SJSA1 (cell line): ENCODE measurements around the gene KCNG2. TPM values are rescaled to one million over a fixed set of nuclear protein-coding genes. Genes with fewer than 3 reads are reported as not detected.

Experiments
- DNase-seq, 2 experiments: peaks; one replicate each; pipeline ENCODE4 v3.0.0-alpha.2; 2015 to 2020; ENCODE audit warnings: low spot score in 2 of 2, low read depth in 1 of 2
- H3K27ac ChIP-seq: fragments of 250-450 bp; sonication (Bioruptor Pico); 2 replicates; pipeline ENCODE4 v1.5.1; 2020; ENCODE audit warnings: mild to moderate bottlenecking, moderate library complexity
- H3K27me3 ChIP-seq: fragments of 250-450 bp; sonication (Bioruptor Pico); replicated peaks from 2 replicates; pipeline ENCODE4 v1.5.1; 2020; ENCODE audit warnings: mild to moderate bottlenecking, moderate library complexity
- H3K36me3 ChIP-seq: fragments of 250-450 bp; sonication (Bioruptor Pico); 2 replicates; pipeline ENCODE4 v1.5.1; 2020; ENCODE audit warnings: mild to moderate bottlenecking
- H3K4me1 ChIP-seq: fragments of 250-450 bp; sonication (Bioruptor Pico); replicated peaks from 2 replicates; pipeline ENCODE4 v1.6.1; 2021; ENCODE audit warnings: mild to moderate bottlenecking
- H3K4me3 ChIP-seq: fragments of 250-450 bp; sonication (Bioruptor Pico); 2 replicates; pipeline ENCODE4 v1.5.1; 2020; ENCODE audit warnings: mild to moderate bottlenecking
- H3K9me3 ChIP-seq: fragments of 250-450 bp; sonication (Bioruptor Pico); replicated peaks from 2 replicates; pipeline ENCODE4 v1.5.1; 2020; ENCODE audit warnings: mild to moderate bottlenecking
- total RNA-seq: library from RNA; depleted of rRNA; stranded (reverse); fragments of >200 nt; shearing (Covaris generic); gene quantifications from 2 replicates; pipeline ENCODE4 v1.2.3, GENCODE V29; 2014

KCNG2 gene
- total RNA-seq, 1 experiment from 2014 or later = not detected

- peaks cover 5% of the 10 kb centered on the region; the same call in 1 of the 2 replicates for H3K27me3 ChIP-seq
- H3K4me3 ChIP-seq = no peak overlapping the region
- 0 out of 2 replicates have a peak, but pooled peaks cover 3% of the 10 kb centered on the region for H3K4me1 ChIP-seq
- DNase-seq = no peak
- H3K36me3 ChIP-seq = peaks cover 23% of the 10 kb centered on the region
- H3K9me3 ChIP-seq = no peaks in the 10 kb centered on the region
- H3K27ac ChIP-seq = no peak overlapping the region
Observed at GRCh38 chr18:79756826-79757225, 40.9 kb upstream of the KCNG2 start.

GRCh38 chr18:79760348-79760747 lies 37.4 kb upstream of the KCNG2 start:
- Histone ChIP-seq H3K4me3 (no peak overlapping the region), H3K4me1 (0 out of 2 replicates have a peak, but pooled peaks cover 3% of the 10 kb centered on the region), H3K27ac (no peak overlapping the region), H3K36me3 (peaks cover 3% of the 10 kb centered on the region; the same call in 1 of the 2 replicates), H3K9me3 (no peaks in the 10 kb centered on the region; the same call in 1 of the 2 replicates), H3K27me3 (peaks cover 5% of the 10 kb centered on the region; the same call in 1 of the 2 replicates)
- no peak for DNase-seq

GRCh38 chr18:79760881-79761280 lies 36.9 kb upstream of the KCNG2 start:
- Histone ChIP-seq H3K4me3 (no peak overlapping the region), H3K9me3 (no peaks in the 10 kb centered on the region; the same call in 1 of the 2 replicates), H3K27me3 (peaks cover 5% of the 10 kb centered on the region; the same call in 1 of the 2 replicates), H3K4me1 (0 out of 2 replicates have a peak, but pooled peaks cover 3% of the 10 kb centered on the region), H3K27ac (no peak overlapping the region), H3K36me3 (0 out of 2 replicates have a peak, but pooled peaks cover 2% of the 10 kb centered on the region)
- DNase-seq = no peak

- H3K27me3 ChIP-seq = peaks cover 2% of the 10 kb centered on the region
- DNase-seq = no peak
- no peak overlapping the region for H3K4me3 ChIP-seq
- no peaks in the 10 kb centered on the region; the same call in 1 of the 2 replicates for H3K9me3 ChIP-seq
- no peak overlapping the region for H3K27ac ChIP-seq
- H3K36me3 ChIP-seq = no peaks in the 10 kb centered on the region
- no peaks in the 10 kb centered on the region for H3K4me1 ChIP-seq
Observed at GRCh38 chr18:79763407-79763806, 34.3 kb upstream of the KCNG2 start.

GRCh38 chr18:79764131-79764530 lies 33.6 kb upstream of the KCNG2 start:
- Histone ChIP-seq H3K36me3 (no peaks in the 10 kb centered on the region), H3K27ac (no peak overlapping the region), H3K9me3 (no peaks in the 10 kb centered on the region; the same call in 1 of the 2 replicates)

GRCh38 chr18:79765491-79766245 lies 32.1 kb upstream of the KCNG2 start:
- Histone ChIP-seq H3K4me3 (no peak overlapping the region), H3K27me3 (no peaks in the 10 kb centered on the region; the same call in 1 of the 2 replicates), H3K27ac (no peak overlapping the region), H3K4me1 (no peaks in the 10 kb centered on the region), H3K36me3 (no peaks in the 10 kb centered on the region), H3K9me3 (no peaks in the 10 kb centered on the region; the same call in 1 of the 2 replicates)
- no peak for DNase-seq

More at GRCh38 chr18:79764131-79764530, 33.6 kb upstream of the KCNG2 start:
- Histone ChIP-seq H3K4me3 (no peak overlapping the region), H3K27me3 (no peaks in the 10 kb centered on the region; the same call in 1 of the 2 replicates), H3K4me1 (no peaks in the 10 kb centered on the region)
- DNase-seq = no peak

GRCh38 chr18:79766308-79766707 lies 31.4 kb upstream of the KCNG2 start:
- Histone ChIP-seq H3K27ac (no peak overlapping the region), H3K4me3 (no peak overlapping the region), H3K9me3 (no peaks in the 10 kb centered on the region; the same call in 1 of the 2 replicates), H3K27me3 (no peaks in the 10 kb centered on the region; the same call in 1 of the 2 replicates), H3K36me3 (no peaks in the 10 kb centered on the region), H3K4me1 (no peaks in the 10 kb centered on the region)
- no peak for DNase-seq

- no peaks in the 10 kb centered on the region for H3K36me3 ChIP-seq
- no peak for DNase-seq
- H3K4me1 ChIP-seq = no peaks in the 10 kb centered on the region
Observed at GRCh38 chr18:79768745-79769144, 29.0 kb upstream of the KCNG2 start.

GRCh38 chr18:79769698-79770500 lies 27.8 kb upstream of the KCNG2 start:
- DNase-seq = no peak
- H3K36me3 ChIP-seq = no peaks in the 10 kb centered on the region
- H3K4me3 ChIP-seq = no peak overlapping the region
- no peaks in the 10 kb centered on the region for H3K4me1 ChIP-seq
- no peaks in the 10 kb centered on the region for H3K9me3 ChIP-seq
- H3K27ac ChIP-seq = no peak overlapping the region
- H3K27me3 ChIP-seq = peaks cover 7% of the 10 kb centered on the region; the same call in 1 of the 2 replicates

More at GRCh38 chr18:79768745-79769144, 29.0 kb upstream of the KCNG2 start:
- Histone ChIP-seq H3K27ac (no peak overlapping the region), H3K9me3 (no peaks in the 10 kb centered on the region), H3K27me3 (peaks cover 7% of the 10 kb centered on the region; the same call in 1 of the 2 replicates), H3K4me3 (no peak overlapping the region)

- Histone ChIP-seq H3K9me3 (no peaks in the 10 kb centered on the region), H3K36me3 (no peaks in the 10 kb centered on the region), H3K27ac (no peak overlapping the region), H3K27me3 (peaks cover 7% of the 10 kb centered on the region; the same call in 1 of the 2 replicates), H3K4me1 (no peaks in the 10 kb centered on the region), H3K4me3 (no peak overlapping the region)
- DNase-seq = no peak
Observed at GRCh38 chr18:79770501-79770815, 27.3 kb upstream of the KCNG2 start.

GRCh38 chr18:79770826-79771225 lies 26.9 kb upstream of the KCNG2 start:
- no peak overlapping the region for H3K27ac ChIP-seq
- H3K27me3 ChIP-seq = peaks cover 9% of the 10 kb centered on the region; the same call in 1 of the 2 replicates
- H3K9me3 ChIP-seq = no peaks in the 10 kb centered on the region
- no peak for DNase-seq
- no peaks in the 10 kb centered on the region for H3K4me1 ChIP-seq
- H3K36me3 ChIP-seq = no peaks in the 10 kb centered on the region
- no peak overlapping the region for H3K4me3 ChIP-seq

GRCh38 chr18:79771446-79772107 lies 26.2 kb upstream of the KCNG2 start:
- no peaks in the 10 kb centered on the region for H3K9me3 ChIP-seq
- H3K4me1 ChIP-seq = no peaks in the 10 kb centered on the region
- H3K27me3 ChIP-seq = peaks cover 9% of the 10 kb centered on the region; the same call in 1 of the 2 replicates
- no peak overlapping the region for H3K4me3 ChIP-seq
- H3K27ac ChIP-seq = no peak overlapping the region
- no peaks in the 10 kb centered on the region for H3K36me3 ChIP-seq
- DNase-seq = no peak

- H3K27ac ChIP-seq = no peak overlapping the region
- peaks cover 9% of the 10 kb centered on the region; the same call in 1 of the 2 replicates for H3K27me3 ChIP-seq
- H3K4me3 ChIP-seq = no peak overlapping the region
- no peak for DNase-seq
- H3K4me1 ChIP-seq = no peaks in the 10 kb centered on the region
- no peaks in the 10 kb centered on the region for H3K36me3 ChIP-seq
- no peaks in the 10 kb centered on the region for H3K9me3 ChIP-seq
Observed at GRCh38 chr18:79772108-79772864, 25.5 kb upstream of the KCNG2 start.
